RPMI7951 (cell line): ENCODE data around the gene AP2B1. TPM values are rescaled to one million over a fixed set of nuclear protein-coding genes. Genes with fewer than 3 reads are reported as not detected.

Experiments
- DNase-seq: peaks from one replicate; pipeline ENCODE4 v3.0.0-alpha.2; 2012; ENCODE audit warnings: low read depth
- total RNA-seq: library from RNA; depleted of rRNA; stranded (reverse); fragments of >200 nt; shearing (Covaris generic); gene quantifications from 2 replicates; pipeline ENCODE4 v1.2.3, GENCODE V29; 2014; rRNA removed

Gene AP2B1
- total RNA-seq, 1 experiment from 2014 or later, result 64.0 TPM

- no peak for DNase-seq
Measured at GRCh38 chr17:35769895-35770486, 182.9 kb downstream of the AP2B1 start.

DNA sequence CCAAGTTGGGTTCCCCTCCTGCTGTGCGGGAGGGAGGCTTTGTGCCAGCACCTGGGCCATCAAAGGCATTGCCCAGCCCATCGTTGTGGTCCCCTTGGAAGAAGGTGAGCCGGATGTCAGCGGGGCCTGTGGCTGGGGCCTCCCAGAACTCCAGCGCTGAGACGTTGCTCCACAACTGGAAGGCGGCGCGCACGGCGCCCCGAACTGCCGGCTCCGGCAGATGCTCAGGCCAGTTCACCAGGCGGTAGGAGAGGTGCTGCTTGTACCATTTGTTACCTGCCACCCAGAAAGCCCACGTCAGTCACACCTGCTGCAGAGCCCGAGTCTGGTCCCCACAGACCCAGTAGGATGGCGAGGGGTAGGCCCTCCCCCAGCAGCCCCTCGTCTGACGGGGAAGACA is 186.0 kb downstream of the AP2B1 start:
- no peak for DNase-seq

GRCh38 chr17:35773679-35774425 is 186.7 kb downstream of the AP2B1 start:
- no peak for DNase-seq

- DNase-seq, result no peak
Measured at GRCh38 chr17:35774499-35774898, 187.4 kb downstream of the AP2B1 start.

GRCh38 chr17:35775039-35775438 is 187.9 kb downstream of the AP2B1 start:
- DNase-seq, result no peak

DNA sequence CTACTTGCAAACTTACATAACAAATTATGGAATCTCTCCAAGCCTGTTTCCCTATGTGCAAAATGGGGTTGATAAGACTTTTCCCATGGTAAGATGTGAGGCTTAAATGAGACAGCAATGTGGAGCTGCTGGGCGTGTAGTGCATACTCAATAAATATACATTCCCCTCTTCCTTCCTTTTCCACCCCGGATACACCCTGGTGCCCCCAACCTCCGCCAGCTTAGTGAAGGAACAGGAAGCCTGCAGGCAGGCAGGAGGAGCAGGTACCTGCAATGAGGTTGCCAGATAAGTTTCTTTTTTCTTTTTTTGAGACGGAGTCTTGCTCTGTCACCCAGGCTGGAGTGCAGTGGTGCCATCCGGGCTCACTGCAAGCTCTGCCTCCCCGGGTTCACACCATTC is 188.5 kb downstream of the AP2B1 start:
- DNase-seq, result no peak

Other genes starting within 250 kb of the AP2B1 start
- gene SLFN11, start 213.7 kb upstream of the AP2B1 start, total RNA-seq, result 32.7 and 41.2 TPM in 2 replicates
- gene SLFN12, start 154.8 kb upstream of the AP2B1 start, total RNA-seq, result 11.0 and 13.9 TPM in 2 replicates
- gene SLFN13, start 138.6 kb upstream of the AP2B1 start, total RNA-seq, result 0.84 and 1.2 TPM in 2 replicates
- 0.20 TPM in 1 of 2 replicates, not detected in the other for gene SLFN12L, start 49.6 kb upstream of the AP2B1 start, total RNA-seq
- gene SLFN14, start 26.5 kb upstream of the AP2B1 start, total RNA-seq, result not detected in 2 replicates
- gene PEX12, start 8.8 kb upstream of the AP2B1 start, total RNA-seq, result 7.7 and 9.3 TPM in 2 replicates
- gene RASL10B, start 144.3 kb downstream of the AP2B1 start, total RNA-seq, result 1.1 and 1.6 TPM in 2 replicates
- gene GAS2L2, start 165.9 kb downstream of the AP2B1 start, total RNA-seq, result not detected in 2 replicates
- gene C17orf50, start 173.6 kb downstream of the AP2B1 start, total RNA-seq, result not detected in 2 replicates
- gene MMP28, start 208.3 kb downstream of the AP2B1 start, total RNA-seq, result not detected in 2 replicates
- 14.0 and 15.3 TPM in 2 replicates for gene TAF15, start 222.2 kb downstream of the AP2B1 start, total RNA-seq